NCI-H774 (cell line): ENCODE results near the gene ACTR3.

ENCODE experiments used
- DNase-seq: peaks from one replicate; lab custom pipeline; 2025; lab: John Stamatoyannopoulos, UW

Gene ACTR3

DNA sequence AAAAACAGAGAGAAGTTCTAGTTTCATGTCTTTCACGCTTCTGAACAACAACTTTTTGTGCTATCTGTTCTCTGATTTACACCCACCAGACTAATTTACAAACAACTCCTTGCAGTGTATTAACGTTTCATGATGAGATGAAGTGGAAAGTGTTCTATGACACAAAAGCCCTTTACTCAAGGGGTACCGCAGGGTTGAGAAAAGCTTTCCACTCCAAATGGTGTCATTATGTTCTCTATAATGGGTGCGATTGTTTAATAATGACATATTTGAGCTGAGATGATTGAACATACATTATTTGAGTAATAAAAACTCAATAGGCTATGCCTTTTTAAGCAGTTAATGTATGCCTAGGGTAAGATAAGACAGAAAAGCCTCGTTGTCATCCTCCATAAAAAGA is 76.3 kb downstream of the ACTR3 start:
- no peak for DNase-seq

- DNase-seq: no peak
These were observed 76.9 kb downstream of the ACTR3 start for GRCh38 chr2:113966832-113967231.

DNA sequence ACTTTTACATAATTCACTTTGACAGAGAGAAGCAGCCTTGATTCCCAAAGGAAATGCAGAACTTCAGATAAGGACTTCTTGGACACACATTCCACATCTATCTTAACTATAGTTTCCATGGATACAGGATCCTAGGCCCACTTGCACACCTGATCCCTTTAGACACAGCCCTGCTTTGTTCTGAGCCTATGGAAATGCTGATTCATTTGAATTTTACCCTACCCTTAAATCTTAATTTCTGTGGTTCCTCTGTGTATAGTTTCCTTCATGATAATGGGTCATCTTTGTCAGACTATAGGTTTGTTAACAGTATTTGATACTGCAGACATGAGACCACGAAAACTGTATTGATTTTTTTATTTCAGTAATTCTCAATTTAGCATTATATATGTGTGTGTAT is 77.4 kb downstream of the ACTR3 start:
- no peak for DNase-seq

DNA sequence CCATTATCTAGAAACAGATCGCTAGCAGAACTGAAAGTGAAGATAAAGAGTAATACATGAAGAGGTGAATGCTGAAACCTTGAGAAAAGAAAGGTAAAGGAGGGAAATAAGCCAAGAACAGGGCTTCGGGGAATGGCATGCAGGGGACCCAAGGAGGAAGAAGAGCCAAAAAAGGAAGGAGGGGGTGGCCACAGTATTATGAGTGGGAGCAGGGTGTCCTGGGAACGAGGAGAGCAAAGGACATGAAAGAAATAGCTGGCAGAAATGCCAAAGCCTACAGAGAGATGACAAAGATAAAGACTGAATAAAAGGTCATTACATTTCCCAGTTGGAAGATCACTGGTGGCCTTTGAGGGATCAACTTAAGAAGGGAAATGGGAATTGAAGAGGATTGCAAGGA is 82.9 kb downstream of the ACTR3 start:
- no peak for DNase-seq

- DNase-seq: no peak
These were observed 83.9 kb downstream of the ACTR3 start for GRCh38 chr2:113973810-113974209.

GRCh38 chr2:113974727-113975126 is 84.8 kb downstream of the ACTR3 start:
- DNase-seq: no peak

- no peak for DNase-seq
These were observed 86.5 kb downstream of the ACTR3 start for GRCh38 chr2:113976277-113976928.

DNA sequence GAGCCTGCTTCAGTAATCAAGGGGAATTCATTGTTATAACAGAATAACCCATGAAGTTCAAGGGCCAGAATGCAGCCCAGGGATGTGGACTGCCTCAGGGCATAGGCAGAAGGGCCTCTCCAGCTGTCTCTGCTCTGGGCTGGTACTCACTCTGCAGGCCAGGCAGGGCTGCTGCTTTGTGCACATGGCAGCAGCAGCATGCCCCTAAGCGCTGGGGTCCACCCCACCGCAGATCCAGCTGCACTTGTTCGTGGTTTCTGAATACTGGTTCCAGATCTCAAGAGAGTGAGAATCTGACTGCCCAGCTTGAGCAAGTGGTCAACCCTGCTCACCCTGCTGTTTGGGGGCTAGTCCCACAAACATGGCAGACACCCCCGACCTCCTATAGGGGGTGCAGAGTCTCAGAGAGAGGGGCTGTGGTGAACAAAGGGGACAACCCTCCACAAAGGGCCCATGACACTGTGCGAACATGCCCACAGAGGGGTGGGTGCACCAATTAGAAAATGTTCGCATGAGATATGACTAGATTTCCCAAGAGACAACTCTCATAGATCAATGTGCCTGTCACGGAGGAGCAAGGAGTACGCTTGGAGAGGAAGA is 87.3 kb downstream of the ACTR3 start:
- DNase-seq: no peak

DNA sequence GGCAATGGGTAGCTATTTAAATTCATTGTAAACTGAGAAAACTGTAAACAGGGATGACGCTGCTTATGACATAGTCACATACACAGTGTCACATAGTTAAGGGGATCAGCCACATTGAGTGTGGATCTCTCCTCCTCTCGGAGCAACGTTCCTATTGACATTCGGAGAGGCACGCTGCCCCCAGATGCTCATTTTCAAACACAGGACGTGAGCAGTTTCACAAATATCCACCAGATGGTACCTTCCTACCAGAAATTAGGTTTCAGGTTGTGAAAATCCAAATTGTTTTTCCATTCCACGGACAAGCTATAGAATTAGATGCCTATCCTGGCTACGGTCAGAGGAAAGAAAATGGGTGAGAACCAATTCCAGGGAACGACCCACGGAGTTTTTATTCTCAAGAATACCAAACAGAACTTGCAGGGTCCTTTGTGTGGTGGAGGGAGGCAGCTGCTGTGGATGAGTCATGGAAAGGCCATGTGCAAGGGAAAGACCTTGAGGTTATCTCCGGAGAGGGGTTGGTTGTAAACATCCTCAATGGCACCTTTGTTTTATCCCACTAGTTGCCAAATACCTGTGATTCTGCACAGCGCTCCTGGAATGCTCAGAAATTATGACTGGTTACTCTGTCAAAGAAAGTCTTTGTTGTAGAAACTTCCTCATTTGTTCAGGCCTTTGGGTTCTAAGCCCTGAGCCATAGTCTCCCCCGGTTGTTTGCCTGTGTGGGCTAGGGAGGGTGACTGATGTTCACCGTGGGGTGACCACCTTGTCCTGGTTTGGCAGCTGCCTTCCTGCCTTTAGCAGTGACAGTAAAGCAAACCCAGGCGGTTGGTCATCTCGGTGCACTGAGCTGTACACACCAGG is 88.0 kb downstream of the ACTR3 start:
- no peak for DNase-seq

DNA sequence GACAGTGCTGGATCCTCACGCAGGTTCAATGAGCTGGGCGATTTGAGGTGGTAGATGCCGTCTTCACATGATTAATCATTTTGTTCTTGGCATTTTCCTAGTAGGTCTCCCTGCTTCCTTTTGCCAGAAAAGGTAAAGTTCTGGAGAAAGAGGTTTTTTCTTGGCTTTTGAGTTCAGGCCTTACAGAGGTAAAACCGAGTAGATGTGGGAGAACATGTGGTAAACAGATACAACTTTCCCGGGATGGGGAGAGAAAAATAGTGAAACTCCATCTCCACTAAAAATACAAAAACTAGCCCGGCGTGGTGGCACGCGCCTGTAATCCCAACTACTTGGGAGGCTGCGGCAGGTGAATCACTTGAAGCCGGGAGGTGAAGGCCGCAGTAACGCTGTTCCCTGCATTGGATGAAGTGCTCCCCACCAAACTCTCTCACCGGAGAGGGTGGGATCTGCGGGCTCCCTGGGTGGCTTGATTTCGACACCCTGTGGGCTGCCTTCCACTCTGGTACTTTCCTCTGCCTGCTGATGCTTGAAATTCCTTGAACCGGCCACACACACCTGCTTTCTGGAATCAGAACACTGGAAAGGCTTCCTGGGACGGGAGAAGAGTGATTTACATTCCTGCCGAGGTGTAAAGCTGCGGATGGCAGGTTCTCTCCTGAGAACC is 88.8 kb downstream of the ACTR3 start:
- no peak for DNase-seq

GRCh38 chr2:113979191-113980128 is 89.6 kb downstream of the ACTR3 start:
- no peak for DNase-seq

GRCh38 chr2:113980946-113981345 is 91.1 kb downstream of the ACTR3 start:
- DNase-seq: no peak

- no peak for DNase-seq
These were observed 91.7 kb downstream of the ACTR3 start for GRCh38 chr2:113981404-113982134.

GRCh38 chr2:113985554-113986397 is 95.9 kb downstream of the ACTR3 start:
- DNase-seq: no peak

DNA sequence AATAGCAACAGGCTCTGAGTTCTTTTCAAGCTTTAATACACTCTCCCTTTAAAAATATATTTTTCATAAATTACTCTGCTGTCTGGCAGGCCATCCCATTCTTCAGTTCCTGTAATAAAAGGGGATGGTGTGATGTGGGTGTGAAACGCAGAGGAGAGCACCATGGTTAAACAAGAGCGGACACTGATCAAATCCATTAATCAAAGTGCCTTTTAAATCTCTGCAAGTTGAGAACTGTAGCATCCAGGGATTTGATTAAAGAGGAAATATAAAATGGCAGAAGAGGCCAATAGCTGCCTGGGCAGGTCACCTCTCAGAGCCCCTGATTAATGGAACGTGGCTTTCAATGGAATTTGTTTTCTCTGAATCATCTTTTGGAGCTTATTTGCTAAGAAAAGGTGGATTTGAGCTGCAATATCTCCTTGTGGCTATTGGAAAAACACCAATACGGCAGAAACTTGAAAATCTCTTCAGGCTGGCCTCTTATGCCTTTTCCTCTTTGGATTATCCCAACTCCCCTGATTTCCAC is 96.9 kb downstream of the ACTR3 start:
- DNase-seq: no peak

DNA sequence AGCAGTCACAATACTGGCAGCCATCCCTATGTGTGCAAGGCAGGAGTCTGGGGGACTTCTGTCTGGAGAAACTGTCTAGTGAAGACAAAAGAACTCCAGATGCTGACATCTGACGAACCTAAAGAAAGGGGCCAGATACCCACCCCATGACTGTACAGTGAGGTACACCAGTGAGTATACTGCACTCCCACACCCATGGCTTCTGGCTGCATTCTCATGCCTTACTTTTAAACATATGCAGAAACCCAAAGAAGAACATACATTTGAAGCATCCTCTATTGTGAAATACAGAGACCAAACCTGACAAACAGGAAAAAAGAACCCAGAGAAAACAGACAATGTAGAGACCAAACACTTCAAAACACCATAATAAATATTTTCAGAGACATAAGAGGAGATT is 102.2 kb downstream of the ACTR3 start:
- DNase-seq: no peak

DNA sequence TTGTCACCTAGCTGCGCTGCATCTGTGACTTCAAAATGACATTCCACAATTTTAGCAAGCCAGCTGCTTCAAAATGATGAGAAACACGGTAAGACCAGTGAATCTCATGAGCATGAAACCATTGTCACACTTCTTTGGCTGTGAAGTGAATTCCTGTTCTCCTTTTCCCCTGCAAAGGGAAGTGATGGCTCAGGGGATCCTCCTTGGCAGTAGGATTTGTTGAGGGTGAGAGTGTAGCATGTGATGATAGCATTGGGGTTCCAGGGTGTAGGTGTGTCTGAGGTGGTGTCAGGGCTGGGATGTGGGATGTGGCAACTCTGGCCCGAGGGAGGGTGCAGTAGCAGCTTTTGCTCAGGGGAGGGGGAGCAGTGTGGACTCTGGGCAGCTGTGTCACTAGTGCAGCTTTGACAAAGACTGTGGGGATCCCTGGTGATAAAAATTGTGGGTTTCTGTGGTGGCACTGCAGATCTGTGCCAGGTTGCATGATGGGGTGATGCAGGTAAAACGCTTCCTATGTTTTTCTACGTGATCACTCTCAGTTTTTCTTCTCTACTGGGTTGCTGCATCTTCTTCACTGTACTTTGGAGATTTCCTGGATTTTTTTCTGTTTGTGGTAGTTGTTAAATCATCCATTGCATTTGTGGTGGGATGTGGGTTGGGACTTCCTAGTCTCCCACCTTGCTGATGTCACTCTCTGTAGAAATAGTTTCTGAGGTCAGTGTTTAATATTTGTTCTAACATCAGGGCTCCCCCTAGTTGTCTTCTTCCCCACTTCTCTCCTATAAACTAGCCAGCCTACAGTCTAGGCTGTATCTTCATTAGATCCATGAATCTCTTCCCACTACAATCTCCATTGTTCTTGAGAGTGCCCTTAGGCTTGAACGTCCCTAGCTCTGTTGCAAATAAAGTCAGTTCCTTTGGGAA is 107.0 kb downstream of the ACTR3 start:
- no peak for DNase-seq

DNA sequence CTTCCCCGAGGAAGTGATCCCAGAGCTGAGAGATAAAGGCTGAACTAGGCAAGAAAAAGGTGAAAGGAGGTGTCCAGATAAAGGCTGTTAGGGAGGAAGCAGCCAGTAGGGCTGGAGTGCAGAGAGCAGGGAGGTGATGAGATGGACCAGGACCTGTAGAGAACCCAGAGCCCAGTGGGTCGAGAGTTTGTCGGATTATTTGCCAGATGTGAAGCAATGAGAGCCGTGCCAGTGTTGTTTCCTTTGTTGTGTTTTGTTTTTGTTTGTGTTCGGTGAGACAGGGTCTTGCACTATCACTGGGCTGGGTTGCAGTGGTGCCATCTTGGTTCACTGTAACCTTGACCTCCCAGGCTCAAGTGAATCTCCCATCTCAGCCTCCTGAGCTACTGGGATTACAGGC is 111.3 kb downstream of the ACTR3 start:
- no peak for DNase-seq

- DNase-seq: no peak
These were observed 112.0 kb downstream of the ACTR3 start for GRCh38 chr2:114001937-114002336.
